Kidney (tissue), 14 donors: Measurements from ENCODE around the gene FGR. TPM values are rescaled to one million over a fixed set of nuclear protein-coding genes. Genes with fewer than 3 reads are reported as not detected.

Experiments used
- DNase-seq, 5 donors: peaks; one replicate each; pipeline ENCODE4 v3.0.0-alpha.2; 2013 to 2020
- FAIRE-seq: peaks from 2 replicates; lab custom pipeline; 2012; peaks lifted over from hg19 to GRCh38; lab: Jason Lieb, UNC
- H3K27ac ChIP-seq, 2 donors: one replicate each; pipeline ENCODE4 v1.7.0; 2013; ENCODE audit warnings: low read depth in 2 of 2, low read length in 2 of 2, inconsistent platforms in 1 of 2
- H3K27me3 ChIP-seq: one replicate; pipeline ENCODE4 v1.7.1; 2013; ENCODE audit warnings: low read length, inconsistent platforms; ENCODE audit not compliant: control insufficient read depth, insufficient read depth
- H3K36me3 ChIP-seq, 3 donors: one replicate each; pipeline versions ENCODE4 v1.7.0 to v1.7.1; 2013; ENCODE audit warnings: low read length in 3 of 3, control low read depth in 1 of 3, inconsistent platforms in 1 of 3; ENCODE audit not compliant: insufficient read depth in 3 of 3, control insufficient read depth in 2 of 3
- H3K4me1 ChIP-seq, 3 donors: one replicate each; pipeline versions ENCODE4 v1.7.0 to v1.7.1; 2013; ENCODE audit warnings: low read length in 3 of 3, inconsistent platforms in 1 of 3, low read depth in 1 of 3; ENCODE audit not compliant: control insufficient read depth in 2 of 3, insufficient read depth in 2 of 3
- H3K4me3 ChIP-seq, 3 donors: one replicate each; pipeline versions ENCODE4 v1.7.0 to v1.8.1; 2013; ENCODE audit warnings: low read length in 3 of 3, control low read depth in 1 of 3, inconsistent platforms in 1 of 3
- H3K9ac ChIP-seq, 3 donors: one replicate each; pipeline versions ENCODE4 v1.7.0 to v1.7.1; 2013; ENCODE audit warnings: low read length in 3 of 3, control low read depth in 1 of 3, inconsistent platforms in 1 of 3
- H3K9me3 ChIP-seq, 3 donors: one replicate each; pipeline versions ENCODE4 v1.7.0 to v1.7.1; 2013; ENCODE audit warnings: low read length in 3 of 3, control low read depth in 1 of 3, inconsistent platforms in 1 of 3; ENCODE audit not compliant: control insufficient read depth in 2 of 3, insufficient read depth in 1 of 3
- CTCF ChIP-seq: IDR thresholded peaks from 3 replicates; pipeline ENCODE4 v1.5.1; 2012; ENCODE audit warnings: mild to moderate bottlenecking, moderate library complexity, borderline replicate concordance; ENCODE audit not compliant: insufficient read depth; ENCODE audit errors: extremely low read depth
- intact Hi-C: fragments of 100-400 bp; cut with DNase I; formaldehyde crosslinking; loops from one replicate; pipeline ENCODE4 v1.11.1; 2022
- polyA plus RNA-seq: library from polyadenylated mRNA; stranded (reverse); fragments of 350-450 nt; fragmentation: Illumina TruSeq; extraction: RNeasy Lipid Tissue Mini Kit (QIAGEN cat#74804); gene quantifications from one replicate; pipeline ENCODE4 v1.2.3, GENCODE V29; 2014; ENCODE audit warnings: low read depth, low replicate concordance; ENCODE audit not compliant: insufficient read depth
- total RNA-seq: library from RNA; stranded (reverse); fragmentation: NEBNext Ultra II Directional; extraction: Animal tissue kit (Norgen Biotek cat#: 25700); gene quantifications from one replicate; pipeline ENCODE4 v1.2.1, GENCODE V29; 2021
- donor health status: control.
- donor health status: control.
- donor health status: control.
- donor health status: control.
- donor health status: control.
- donor health status: DM: yes; HTN: yes; CAD: no.
- donor health status: Normal renal cell carcinoma (clear cell type).

FGR gene
- total and polyA plus RNA-seq, 2 donors from 2014 or later: 2.5 to 23.3 TPM

DNA sequence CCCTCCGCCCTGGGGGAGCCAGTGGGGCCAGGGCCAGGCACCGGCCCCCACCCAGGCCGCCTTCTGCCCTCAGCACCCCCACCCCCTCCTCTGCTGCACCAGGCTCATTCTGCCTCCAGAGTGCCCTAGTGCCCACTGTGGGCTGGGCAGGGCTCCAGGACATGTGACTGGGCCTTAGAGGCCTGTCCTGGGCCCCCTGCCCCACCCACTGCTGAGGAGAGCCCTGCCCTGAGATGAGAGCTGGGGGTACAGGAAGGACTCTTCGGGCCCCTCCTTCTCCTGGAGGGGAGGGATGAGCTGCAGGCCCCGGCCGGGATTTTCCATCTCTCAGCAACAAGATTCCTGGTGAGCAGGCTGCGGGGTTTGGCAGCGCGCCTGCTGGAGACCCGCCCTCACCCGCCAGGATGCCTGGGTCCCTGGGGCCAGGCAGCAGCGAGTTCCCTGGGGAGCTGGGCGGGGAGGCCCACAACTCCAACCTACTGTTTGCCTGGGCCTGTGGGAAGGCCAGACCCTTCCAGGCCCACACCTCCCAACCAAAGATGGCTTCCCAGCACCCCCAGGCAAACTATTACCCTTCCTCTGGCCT lies 45.1 kb downstream of the FGR start:
- H3K4me3 ChIP-seq: no peak overlapping the region
- H3K27me3 ChIP-seq: no peaks in the 10 kb centered on the region
- no peak overlapping the region for H3K9ac ChIP-seq
- intact Hi-C loops: no loop called here
- no peaks in the 10 kb centered on the region for H3K9me3 ChIP-seq
- DNase-seq (peak in 3 of 5 donors; percentile 65 to 85 (median 68)), FAIRE-seq (no peak)
- no peak for TF ChIP-seq CTCF
- peak overlapping the region; percentile 23 to 29 for H3K27ac ChIP-seq
- peaks cover 0 to 44% (median 10%) of the 10 kb centered on the region in 3 donors for H3K4me1 ChIP-seq
- H3K36me3 ChIP-seq: peaks cover 0 to 3% (median 0%) of the 10 kb centered on the region in 3 donors

- Histone ChIP-seq H3K4me3 (no peak overlapping the region), H3K27ac (peak overlapping the region in 1 of 2 donors; percentile 23), H3K9me3 (no peaks in the 10 kb centered on the region), H3K27me3 (no peaks in the 10 kb centered on the region), H3K4me1 (peaks cover 0 to 40% (median 10%) of the 10 kb centered on the region in 3 donors), H3K9ac (no peak overlapping the region), H3K36me3 (peaks cover 0 to 3% (median 0%) of the 10 kb centered on the region in 3 donors)
- no peak for TF ChIP-seq CTCF
- intact Hi-C loops: no loop called here
- FAIRE-seq (no peak), DNase-seq (no peak)
These were observed 45.5 kb downstream of the FGR start for GRCh38 chr1:27589441-27589840.

GRCh38 chr1:27588256-27589232 lies 46.4 kb downstream of the FGR start:
- no peak for TF ChIP-seq CTCF
- no peak overlapping the region for H3K27ac ChIP-seq
- no peak overlapping the region for H3K9ac ChIP-seq
- no peak overlapping the region for H3K4me3 ChIP-seq
- no peaks in the 10 kb centered on the region for H3K27me3 ChIP-seq
- H3K4me1 ChIP-seq: peaks cover 0 to 32% (median 10%) of the 10 kb centered on the region in 3 donors
- H3K36me3 ChIP-seq: peaks cover 0 to 3% (median 0%) of the 10 kb centered on the region in 3 donors
- H3K9me3 ChIP-seq: no peaks in the 10 kb centered on the region
- intact Hi-C loops: no loop called here
- no peak for DNase-seq
- FAIRE-seq: no peak
